GM12878 (cell line): Measurements from ENCODE around the gene NKD2. TPM values are rescaled to one million over a fixed set of nuclear protein-coding genes. Genes with fewer than 3 reads are reported as not detected.

ENCODE experiments used
- ATAC-seq: fragments of 200-7000 bp; cut with Tn5 transposase; 3 replicates; pipeline ENCODE4 v1.9.1; 2020; ENCODE audit warnings: mild to moderate bottlenecking, moderate library complexity
- BruUV-seq: library from RNA; stranded (reverse); fragments of 400-500 nt; replicated peaks from 2 replicates; lab custom pipeline; 2021; lab: Mats Ljungman, UMichigan
- CTCF ChIA-PET: fragments of 300-600 bp; sonication (Branson Sonifier 250); formaldehyde crosslinking; extraction: SDS; loops from one replicate; lab custom pipeline; 2021; ENCODE audit warnings: inconsistent platforms; lab: Yijun Ruan, JAX
- POLR2A ChIA-PET: fragments of 350-600 bp; formaldehyde crosslinking; extraction: SDS; loops from one replicate; lab custom pipeline; 2021; ENCODE audit warnings: inconsistent platforms; lab: Charles Lee
- RAD21 ChIA-PET: fragments of 300-600 bp; sonication (Branson Sonifier 250); formaldehyde crosslinking; loops from one replicate; lab custom pipeline; 2023; ENCODE audit warnings: antibody characterized with exemption; ENCODE audit not compliant: unreplicated experiment; lab: Charles Lee
- SMC1A ChIA-PET: fragments of 300-600 bp; sonication (Branson Sonifier 250); formaldehyde crosslinking; loops from one replicate; lab custom pipeline; 2023; ENCODE audit not compliant: unreplicated experiment, uncharacterized antibody; lab: Charles Lee
- DNase-seq: peaks from one replicate; pipeline ENCODE4 v3.0.0-alpha.2; 2011; ENCODE audit warnings: low read depth, low spot score
- FAIRE-seq: peaks from 3 replicates; lab custom pipeline; 2011; peaks lifted over from hg19 to GRCh38; lab: Jason Lieb, UNC
- H2AFZ ChIP-seq: 2 replicates; pipeline ENCODE4 v1.6.0; 2011; ENCODE audit warnings: low read depth, low read length, control low read depth; ENCODE audit not compliant: control insufficient read depth
- H3K27ac ChIP-seq: 2 replicates; pipeline ENCODE4 v1.5.1; 2011; ENCODE audit warnings: control low read depth; ENCODE audit not compliant: control insufficient read depth, insufficient read depth
- H3K27me3 ChIP-seq, 2 experiments: replicated peaks in 1 of 2; 2 replicates each; pipeline versions ENCODE4 v1.6.0 to v1.6.1; 2011; ENCODE audit warnings: low read length in 1 of 2; ENCODE audit not compliant: control insufficient read depth in 2 of 2, insufficient read depth in 2 of 2
- H3K36me3 ChIP-seq, 2 experiments: 2 replicates each; pipeline ENCODE4 v1.5.1; 2011; ENCODE audit warnings: low read length in 1 of 2; ENCODE audit not compliant: control insufficient read depth in 2 of 2, insufficient read depth in 2 of 2
- H3K4me1 ChIP-seq: 2 replicates; pipeline ENCODE4 v1.6.1; 2011; ENCODE audit warnings: mild to moderate bottlenecking, low read length, moderate library complexity, mixed read lengths; ENCODE audit not compliant: control insufficient read depth, insufficient read depth
- H3K4me2 ChIP-seq: 2 replicates; pipeline ENCODE4 v1.6.0; 2011; ENCODE audit warnings: control low read depth; ENCODE audit not compliant: control insufficient read depth, insufficient read depth
- H3K4me3 ChIP-seq: fragments of 200-600 bp; sonication (generic); 2 replicates; pipeline ENCODE4 v1.5.1; 2016
- H3K79me2 ChIP-seq: 2 replicates; pipeline ENCODE4 v1.6.0; 2011; ENCODE audit warnings: low read length; ENCODE audit not compliant: control insufficient read depth, insufficient read depth
- H3K9ac ChIP-seq: 2 replicates; pipeline ENCODE4 v1.8.0; 2011; ENCODE audit warnings: low read length, control low read depth, mixed read lengths; ENCODE audit not compliant: control insufficient read depth, insufficient read depth
- H3K9me3 ChIP-seq: replicated peaks from 3 replicates; pipeline ENCODE4 v1.5.1; 2011; ENCODE audit warnings: mild to moderate bottlenecking, low read length; ENCODE audit not compliant: control insufficient read depth, insufficient read depth
- H4K20me1 ChIP-seq: 2 replicates; pipeline ENCODE4 v1.6.0; 2011; ENCODE audit not compliant: control insufficient read depth, insufficient read depth
- BRCA1 ChIP-seq: IDR thresholded peaks from 2 replicates; pipeline ENCODE4 v1.6.1; 2011; ENCODE audit warnings: low read depth, low read length, improper control_type of control experiment
- CBX5 ChIP-seq: sonication (generic); IDR thresholded peaks from 2 replicates; pipeline ENCODE4 v1.6.1; 2016; ENCODE audit warnings: low read depth, moderate library complexity, mild to moderate bottlenecking, inconsistent platforms
- CUX1 ChIP-seq: IDR thresholded peaks from 2 replicates; pipeline ENCODE4 v1.6.1; 2012; ENCODE audit warnings: improper control_type of control experiment, low read depth, low read length; ENCODE audit not compliant: insufficient replicate concordance
- FOS ChIP-seq: IDR thresholded peaks from 3 replicates; pipeline ENCODE4 v1.6.1; 2011; ENCODE audit warnings: borderline replicate concordance; ENCODE audit not compliant: insufficient read length; ENCODE audit errors: extremely low read depth
- FOXK2 ChIP-seq: fragments of 450-650 bp; IDR thresholded peaks from 2 replicates; pipeline ENCODE4 v1.6.1; 2017; ENCODE audit warnings: mild to moderate bottlenecking, moderate library complexity
- GATAD2B ChIP-seq: fragments of 450-650 bp; conservative IDR thresholded peaks from 2 replicates; pipeline ENCODE4 v1.6.1; 2017; ENCODE audit warnings: low read depth, mild to moderate bottlenecking, moderate library complexity
- KAT2A ChIP-seq: conservative IDR thresholded peaks from 2 replicates; pipeline ENCODE4 v1.6.1; 2011; ENCODE audit warnings: low read depth, low read length; ENCODE audit not compliant: control insufficient read depth
- MTA2 ChIP-seq: fragments of 450-650 bp; IDR thresholded peaks from 2 replicates; pipeline ENCODE4 v1.6.1; 2016; ENCODE audit warnings: low read depth, mild to moderate bottlenecking, moderate library complexity
- NRF1 ChIP-seq: conservative IDR thresholded peaks from 2 replicates; pipeline ENCODE4 v1.6.1; 2011; ENCODE audit warnings: mild to moderate bottlenecking, low read depth, low read length, improper control_type of control experiment
- RAD51 ChIP-seq: fragments of 450-650 bp; IDR thresholded peaks from 2 replicates; pipeline ENCODE4 v1.6.1; 2016; ENCODE audit warnings: moderate library complexity, mild to moderate bottlenecking, inconsistent platforms
- SMAD5 ChIP-seq: IDR thresholded peaks from 2 replicates; pipeline ENCODE4 v1.6.1; 2016; ENCODE audit warnings: antibody characterized with exemption, low read depth
- ZNF274 ChIP-seq: IDR thresholded peaks from one replicate; pipeline ENCODE4 v1.8.0; 2011; ENCODE audit not compliant: insufficient read length, insufficient read depth
- WGBS: methylation state at CpG from one replicate; pipeline ENCODE4 v1.1.6; 2016; ENCODE audit warnings: low lambda C conversion rate; ENCODE audit not compliant: insufficient replicate concordance, insufficient coverage; ENCODE audit errors: missing lambda C conversion rate; 5-methylcytosine and 5-hydroxymethylcytosine counted together
- in situ Hi-C: fragments of 300-500 bp; cut with MboI; formaldehyde crosslinking; loops from 9 replicates; pipeline ENCODE4 v1.14.3; 2018; ENCODE audit warnings: mixed read lengths
- intact Hi-C: fragments of 100-400 bp; cut with micrococcal nuclease; formaldehyde crosslinking; loops from one replicate; pipeline ENCODE4 v1.14.2; 2022; ENCODE audit not compliant: unreplicated experiment
- polyA plus RNA-seq, 11 experiments: library from polyadenylated mRNA; depleted of rRNA in 4 of 11; unstranded in 6 of 11; stranded (reverse) in 5 of 11; fragments of >200 nt; fragmentation: Nextera tagmentation in 4 of 11; fragmentation: Illumina TruSeq in 1 of 11; extraction: Ambion mirVana in 4 of 11; extraction: Trizol in 1 of 11; gene quantifications; 1 replicate in 1 of 11; 2 replicates in 10 of 11; pipeline versions ENCODE4 v1.2.1 to v1.2.3, GENCODE V29; 2011 to 2016; ENCODE audit warnings: inconsistent platforms in 2 of 11, missing spikeins in 2 of 11, low read depth in 1 of 11
- total RNA-seq, 4 experiments: library from RNA; depleted of rRNA in 3 of 4; stranded (reverse); fragments of >200 nt in 3 of 4; fragmentation: Illumina TruSeq in 1 of 4; extraction: Trizol in 1 of 4; gene quantifications; 2 replicates each; pipeline versions ENCODE4 v1.2.1 to v1.2.3, GENCODE V29; 2013 to 2021
- TF ChIP-seq, protein P1 (sequence below): fragments of 450-650 bp; formaldehyde crosslinking; IDR thresholded peaks from 2 replicates; pipeline ENCODE4 v1.5.0; 2022; ENCODE audit warnings: mild to moderate bottlenecking, missing genetic modification characterization
- TF ChIP-seq, protein P2 (sequence below): fragments of 450-650 bp; conservative IDR thresholded peaks from 2 replicates; pipeline ENCODE4 v1.6.1; 2017; ENCODE audit warnings: mild to moderate bottlenecking, moderate library complexity

NKD2 gene
- total and polyA plus RNA-seq, 10 of the 15 experiments (the other 5 are each of a cell fraction or from before 2014, with no cell fraction given) = 0.20 to 0.83 (median 0.26) TPM; not detected in 7

- WGBS = 68% methylated on average over 17 of the region's 17 CpGs
- Histone ChIP-seq H3K4me2 (no peak overlapping the region), H4K20me1 (no peaks in the 10 kb centered on the region), H3K4me3 (no peak overlapping the region), H3K79me2 (no peaks in the 10 kb centered on the region), H3K9me3 (no peaks in the 10 kb centered on the region), H3K27ac (no peak overlapping the region), H2AFZ (no peak overlapping the region), H3K9ac (no peak overlapping the region), H3K4me1 (no peaks in the 10 kb centered on the region), H3K36me3 (no peaks in the 10 kb centered on the region), H3K27me3 (no peaks in the 10 kb centered on the region)
- BruUV-seq = no TSS peak
- POLR2A ChIA-PET = no interaction called here
- no peak for FAIRE-seq
- in situ Hi-C loops (no loop called here), intact Hi-C loops (no loop called here)
- RAD21 ChIA-PET = no interaction called here
- CTCF ChIA-PET = no interaction called here
- TF ChIP-seq, protein P1, sequence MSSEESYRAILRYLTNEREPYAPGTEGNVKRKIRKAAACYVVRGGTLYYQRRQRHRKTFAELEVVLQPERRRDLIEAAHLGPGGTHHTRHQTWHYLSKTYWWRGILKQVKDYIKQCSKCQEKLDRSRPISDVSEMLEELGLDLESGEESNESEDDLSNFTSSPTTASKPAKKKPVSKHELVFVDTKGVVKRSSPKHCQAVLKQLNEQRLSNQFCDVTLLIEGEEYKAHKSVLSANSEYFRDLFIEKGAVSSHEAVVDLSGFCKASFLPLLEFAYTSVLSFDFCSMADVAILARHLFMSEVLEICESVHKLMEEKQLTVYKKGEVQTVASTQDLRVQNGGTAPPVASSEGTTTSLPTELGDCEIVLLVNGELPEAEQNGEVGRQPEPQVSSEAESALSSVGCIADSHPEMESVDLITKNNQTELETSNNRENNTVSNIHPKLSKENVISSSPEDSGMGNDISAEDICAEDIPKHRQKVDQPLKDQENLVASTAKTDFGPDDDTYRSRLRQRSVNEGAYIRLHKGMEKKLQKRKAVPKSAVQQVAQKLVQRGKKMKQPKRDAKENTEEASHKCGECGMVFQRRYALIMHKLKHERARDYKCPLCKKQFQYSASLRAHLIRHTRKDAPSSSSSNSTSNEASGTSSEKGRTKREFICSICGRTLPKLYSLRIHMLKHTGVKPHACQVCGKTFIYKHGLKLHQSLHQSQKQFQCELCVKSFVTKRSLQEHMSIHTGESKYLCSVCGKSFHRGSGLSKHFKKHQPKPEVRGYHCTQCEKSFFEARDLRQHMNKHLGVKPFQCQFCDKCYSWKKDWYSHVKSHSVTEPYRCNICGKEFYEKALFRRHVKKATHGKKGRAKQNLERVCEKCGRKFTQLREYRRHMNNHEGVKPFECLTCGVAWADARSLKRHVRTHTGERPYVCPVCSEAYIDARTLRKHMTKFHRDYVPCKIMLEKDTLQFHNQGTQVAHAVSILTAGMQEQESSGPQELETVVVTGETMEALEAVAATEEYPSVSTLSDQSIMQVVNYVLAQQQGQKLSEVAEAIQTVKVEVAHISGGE (CRISPR knock-in tag) = no peak
- no peak for TF ChIP-seq FOS
- TF ChIP-seq, protein P2, sequence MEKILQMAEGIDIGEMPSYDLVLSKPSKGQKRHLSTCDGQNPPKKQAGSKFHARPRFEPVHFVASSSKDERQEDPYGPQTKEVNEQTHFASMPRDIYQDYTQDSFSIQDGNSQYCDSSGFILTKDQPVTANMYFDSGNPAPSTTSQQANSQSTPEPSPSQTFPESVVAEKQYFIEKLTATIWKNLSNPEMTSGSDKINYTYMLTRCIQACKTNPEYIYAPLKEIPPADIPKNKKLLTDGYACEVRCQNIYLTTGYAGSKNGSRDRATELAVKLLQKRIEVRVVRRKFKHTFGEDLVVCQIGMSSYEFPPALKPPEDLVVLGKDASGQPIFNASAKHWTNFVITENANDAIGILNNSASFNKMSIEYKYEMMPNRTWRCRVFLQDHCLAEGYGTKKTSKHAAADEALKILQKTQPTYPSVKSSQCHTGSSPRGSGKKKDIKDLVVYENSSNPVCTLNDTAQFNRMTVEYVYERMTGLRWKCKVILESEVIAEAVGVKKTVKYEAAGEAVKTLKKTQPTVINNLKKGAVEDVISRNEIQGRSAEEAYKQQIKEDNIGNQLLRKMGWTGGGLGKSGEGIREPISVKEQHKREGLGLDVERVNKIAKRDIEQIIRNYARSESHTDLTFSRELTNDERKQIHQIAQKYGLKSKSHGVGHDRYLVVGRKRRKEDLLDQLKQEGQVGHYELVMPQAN = no peak
- no peak for TF ChIP-seq MTA2
- no peak for TF ChIP-seq SMAD5
- TF ChIP-seq CBX5 = no peak
- TF ChIP-seq CUX1 = no peak
- no peak for TF ChIP-seq FOXK2
- no peak for TF ChIP-seq RAD51
- no peak for TF ChIP-seq ZNF274
- TF ChIP-seq BRCA1 = no peak
- TF ChIP-seq GATAD2B = no peak
- no peak for TF ChIP-seq KAT2A
- no peak for TF ChIP-seq NRF1
- ATAC-seq = no peak
- SMC1A ChIA-PET = no interaction called here
- no peak for DNase-seq
Measured at GRCh38 chr5:1075931-1076330, 67.3 kb downstream of the NKD2 start.
